ENCODE measurements around the gene LRCOL1. TPM values are rescaled to one million over a fixed set of nuclear protein-coding genes. Genes with fewer than 3 reads are reported as not detected.

The LRCOL1 gene
- total and polyA plus RNA-seq, 4 donors = 0.98 to 1.8 (median 1.3) TPM

DNA sequence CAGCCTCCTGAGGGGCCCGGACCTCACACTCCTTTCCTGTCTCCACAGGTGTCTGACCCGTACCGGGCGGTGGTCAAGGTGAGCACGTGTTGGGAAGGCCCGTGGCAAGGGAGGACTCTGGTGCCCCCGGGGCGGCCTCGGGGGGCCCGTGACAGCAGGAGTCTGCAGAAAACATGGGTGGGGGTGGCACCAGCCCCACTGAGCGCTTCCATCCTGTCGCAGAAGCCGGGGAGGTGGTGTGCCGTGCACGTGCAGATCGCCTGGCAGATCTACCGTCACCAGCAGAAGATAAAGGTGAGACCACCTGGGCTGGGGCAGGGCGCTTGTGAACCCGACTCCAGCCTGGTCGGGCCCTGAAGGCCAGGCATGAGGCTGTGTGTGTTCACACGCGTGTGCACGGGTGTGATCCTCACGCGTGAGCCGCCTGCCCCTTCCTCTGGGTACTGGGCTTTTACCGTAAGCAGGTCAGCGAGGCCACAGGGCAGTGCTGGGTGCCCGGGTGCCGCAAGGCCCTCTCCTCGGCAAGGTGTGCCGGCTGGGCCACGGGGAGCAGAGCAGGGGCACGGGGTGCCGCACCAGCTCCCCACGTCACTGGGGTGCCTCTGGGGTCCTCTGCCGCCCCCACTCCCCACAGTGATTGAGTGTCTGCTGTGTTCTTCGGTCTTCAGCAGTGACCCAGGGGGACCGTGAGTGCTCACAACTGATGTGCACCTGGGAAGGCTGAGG, 35.9 kb downstream of the LRCOL1 start:
- peaks cover 0 to 4% (median 0%) of the 10 kb centered on the region in 5 donors for H3K4me1 ChIP-seq (ENCODE audit: control insufficient read depth in 5 of 5, insufficient read depth in 5 of 5, low read length in 5 of 5)
- peaks cover 0 to 3% (median 0%) of the 10 kb centered on the region in 4 donors for H3K9me3 ChIP-seq (ENCODE audit: control insufficient read depth in 4 of 4, insufficient read depth in 3 of 4, low read length in 3 of 4)
- ATAC-seq (ENCODE audit: insufficient read depth, low FRiP score) (no peak), DNase-seq (no peak)
- peaks cover 3 to 52% (median 26%) of the 10 kb centered on the region in 4 donors for H3K36me3 ChIP-seq (ENCODE audit: control insufficient read depth in 4 of 4, insufficient read depth in 4 of 4, low read length in 4 of 4)
- no peak overlapping the region for H3K27ac ChIP-seq (ENCODE audit: low read depth in 1 of 2, low read length in 1 of 2)
- no peaks in the 10 kb centered on the region for H3K27me3 ChIP-seq (ENCODE audit: control insufficient read depth in 3 of 3, insufficient read depth in 3 of 3, low read length in 2 of 3)
- H3K9ac ChIP-seq (ENCODE audit: insufficient read depth in 1 of 2, low read length in 2 of 2) = no peak overlapping the region
- 96 to 97% methylated on average over 39 of the region's 39 CpGs for WGBS, 2 donors
- TF ChIP-seq, protein P1, sequence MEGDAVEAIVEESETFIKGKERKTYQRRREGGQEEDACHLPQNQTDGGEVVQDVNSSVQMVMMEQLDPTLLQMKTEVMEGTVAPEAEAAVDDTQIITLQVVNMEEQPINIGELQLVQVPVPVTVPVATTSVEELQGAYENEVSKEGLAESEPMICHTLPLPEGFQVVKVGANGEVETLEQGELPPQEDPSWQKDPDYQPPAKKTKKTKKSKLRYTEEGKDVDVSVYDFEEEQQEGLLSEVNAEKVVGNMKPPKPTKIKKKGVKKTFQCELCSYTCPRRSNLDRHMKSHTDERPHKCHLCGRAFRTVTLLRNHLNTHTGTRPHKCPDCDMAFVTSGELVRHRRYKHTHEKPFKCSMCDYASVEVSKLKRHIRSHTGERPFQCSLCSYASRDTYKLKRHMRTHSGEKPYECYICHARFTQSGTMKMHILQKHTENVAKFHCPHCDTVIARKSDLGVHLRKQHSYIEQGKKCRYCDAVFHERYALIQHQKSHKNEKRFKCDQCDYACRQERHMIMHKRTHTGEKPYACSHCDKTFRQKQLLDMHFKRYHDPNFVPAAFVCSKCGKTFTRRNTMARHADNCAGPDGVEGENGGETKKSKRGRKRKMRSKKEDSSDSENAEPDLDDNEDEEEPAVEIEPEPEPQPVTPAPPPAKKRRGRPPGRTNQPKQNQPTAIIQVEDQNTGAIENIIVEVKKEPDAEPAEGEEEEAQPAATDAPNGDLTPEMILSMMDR (IDR thresholded peaks at IDR 0.05; ENCODE audit: control extremely low read depth, extremely low read depth) = no peak
- no peak overlapping the region for H3K4me3 ChIP-seq

DNA sequence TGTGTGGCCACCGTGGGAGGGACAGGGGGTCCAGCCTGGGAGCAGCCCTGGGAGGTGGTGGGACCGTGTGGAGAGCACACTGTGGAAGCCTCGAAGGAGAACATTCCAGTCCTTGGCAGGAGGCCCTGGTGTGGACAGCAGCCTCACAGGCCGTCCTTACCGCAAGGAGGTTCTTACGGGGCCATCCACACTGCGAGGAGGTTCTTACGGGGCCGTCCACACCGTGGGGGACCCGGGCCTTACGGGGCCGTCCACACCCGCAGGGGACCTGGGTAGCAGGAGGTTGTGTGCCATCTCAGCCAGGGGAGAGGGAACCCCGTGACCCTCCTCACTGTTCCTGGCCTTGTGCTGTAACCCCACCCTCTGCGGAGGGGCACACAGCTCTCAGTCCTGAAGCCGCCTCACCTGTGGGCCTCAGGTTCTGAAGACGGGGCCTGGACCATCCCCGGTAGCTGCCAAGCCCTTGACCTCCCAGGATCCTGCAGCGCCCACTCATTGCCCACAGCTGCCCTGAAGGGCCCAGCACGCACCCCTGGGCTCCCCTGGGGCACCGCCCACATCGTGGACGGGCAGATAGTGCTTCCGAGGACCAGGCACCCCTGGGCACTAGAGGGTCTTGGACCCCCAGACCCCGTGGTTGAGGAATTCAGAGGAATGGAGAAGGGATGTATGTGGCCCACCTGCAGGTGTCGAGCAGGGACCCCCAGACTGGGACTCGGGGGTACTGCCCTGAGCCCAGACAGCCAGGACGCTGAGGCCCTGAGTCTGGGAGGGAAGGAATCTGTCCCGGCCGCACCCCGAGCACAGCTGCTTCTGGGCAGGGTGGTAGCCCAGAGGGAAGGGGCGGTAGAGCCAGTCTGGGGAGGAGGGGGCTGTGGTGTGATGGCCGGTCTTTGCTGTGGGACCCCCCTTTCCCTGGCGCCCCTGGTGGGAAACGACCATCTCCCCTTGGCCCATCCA, 37.3 kb downstream of the LRCOL1 start:
- DNase-seq (no peak), ATAC-seq (ENCODE audit: insufficient read depth, low FRiP score) (no peak)
- Histone ChIP-seq H3K4me1 (ENCODE audit: control insufficient read depth in 5 of 5, insufficient read depth in 5 of 5, low read length in 5 of 5) (peaks cover 0 to 4% (median 0%) of the 10 kb centered on the region in 5 donors), H3K9ac (ENCODE audit: insufficient read depth in 1 of 2, low read length in 2 of 2) (no peak overlapping the region), H3K27ac (ENCODE audit: low read depth in 1 of 2, low read length in 1 of 2) (no peak overlapping the region), H3K27me3 (ENCODE audit: control insufficient read depth in 3 of 3, insufficient read depth in 3 of 3, low read length in 2 of 3) (no peaks in the 10 kb centered on the region), H3K9me3 (ENCODE audit: control insufficient read depth in 4 of 4, insufficient read depth in 3 of 4, low read length in 3 of 4) (peaks cover 0 to 3% (median 0%) of the 10 kb centered on the region in 4 donors), H3K4me3 (no peak overlapping the region), H3K36me3 (ENCODE audit: control insufficient read depth in 4 of 4, insufficient read depth in 4 of 4, low read length in 4 of 4) (peaks cover 3 to 53% (median 19%) of the 10 kb centered on the region in 4 donors)
- TF ChIP-seq, protein P1 (IDR thresholded peaks at IDR 0.05; ENCODE audit: control extremely low read depth, extremely low read depth) = no peak
- WGBS, 2 donors = 90 to 96% methylated on average over 35 to 36 of the region's 36 CpGs

DNA sequence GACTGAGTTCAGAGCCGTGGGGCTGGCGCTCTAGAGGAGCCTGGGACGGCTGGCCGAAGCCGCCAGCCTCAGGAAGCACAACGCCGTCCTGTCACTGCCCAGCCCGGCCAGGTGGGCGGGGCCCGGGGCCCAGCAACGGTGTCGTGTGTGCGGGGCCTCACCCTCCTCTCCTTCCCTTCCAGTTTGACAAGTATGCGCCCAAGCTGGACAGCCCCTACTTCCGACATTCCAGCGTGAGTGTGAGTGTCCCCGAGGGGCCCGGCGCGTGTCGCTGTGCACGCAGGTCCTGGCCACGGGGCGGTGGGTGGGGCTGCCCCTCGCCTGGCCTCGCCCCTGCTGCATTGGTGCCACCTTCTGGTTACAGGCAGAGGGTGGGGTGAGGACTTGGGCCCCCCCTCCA, 38.3 kb downstream of the LRCOL1 start:
- ATAC-seq (ENCODE audit: insufficient read depth, low FRiP score) (peak; percentile 16), DNase-seq (peak in 2 of 3 donors; percentile 64 to 75)
- H3K4me3 ChIP-seq = no peak overlapping the region
- no peak overlapping the region for H3K27ac ChIP-seq (ENCODE audit: low read depth in 1 of 2, low read length in 1 of 2)
- no peaks in the 10 kb centered on the region for H3K9me3 ChIP-seq (ENCODE audit: control insufficient read depth in 4 of 4, insufficient read depth in 3 of 4, low read length in 3 of 4)
- peaks cover 0 to 50% (median 15%) of the 10 kb centered on the region in 4 donors for H3K36me3 ChIP-seq (ENCODE audit: control insufficient read depth in 4 of 4, insufficient read depth in 4 of 4, low read length in 4 of 4)
- TF ChIP-seq, protein P1 (IDR thresholded peaks at IDR 0.05; ENCODE audit: control extremely low read depth, extremely low read depth) = no peak
- 66 to 86% methylated on average over 24 to 26 of the region's 26 CpGs for WGBS, 2 donors
- peaks cover 0 to 4% (median 0%) of the 10 kb centered on the region in 5 donors for H3K4me1 ChIP-seq (ENCODE audit: control insufficient read depth in 5 of 5, insufficient read depth in 5 of 5, low read length in 5 of 5)
- H3K27me3 ChIP-seq (ENCODE audit: control insufficient read depth in 3 of 3, insufficient read depth in 3 of 3, low read length in 2 of 3) = no peaks in the 10 kb centered on the region
- H3K9ac ChIP-seq (ENCODE audit: insufficient read depth in 1 of 2, low read length in 2 of 2) = no peak overlapping the region

Measured in lung (tissue), 12 donors.